Lung (tissue), 12 donors: ENCODE data around the gene ATMIN. TPM values are rescaled to one million over a fixed set of nuclear protein-coding genes. Genes with fewer than 3 reads are reported as not detected.

Experiments used
- ATAC-seq: fragments of 200-7000 bp; cut with Tn5 transposase; one replicate; pipeline ENCODE4 v1.9.1; 2020; ENCODE audit warnings: moderate number of reproducible peaks; ENCODE audit not compliant: insufficient read depth, low FRiP score
- DNase-seq, 3 donors: peaks; one replicate each; pipeline ENCODE4 v3.0.0-alpha.2; 2013 to 2017
- H3K27ac ChIP-seq, 2 donors: one replicate each; pipeline ENCODE4 v1.5.1; 2013; ENCODE audit warnings: mild to moderate bottlenecking in 2 of 2, moderate library complexity in 2 of 2, control low read depth in 1 of 2, inconsistent platforms in 1 of 2, low read depth in 1 of 2, low read length in 1 of 2
- H3K27me3 ChIP-seq, 3 donors: one replicate each; pipeline ENCODE4 v1.5.1; 2013; ENCODE audit warnings: low read length in 2 of 3; ENCODE audit not compliant: control insufficient read depth in 3 of 3, insufficient read depth in 3 of 3
- H3K36me3 ChIP-seq, 4 donors: one replicate each; pipeline ENCODE4 v1.5.1; 2013; ENCODE audit warnings: low read length in 4 of 4, mild to moderate bottlenecking in 1 of 4, moderate library complexity in 1 of 4; ENCODE audit not compliant: control insufficient read depth in 4 of 4, insufficient read depth in 4 of 4
- H3K4me1 ChIP-seq, 5 donors: one replicate each; pipeline ENCODE4 v1.5.1; 2013; ENCODE audit warnings: low read length in 5 of 5, mild to moderate bottlenecking in 2 of 5, moderate library complexity in 1 of 5; ENCODE audit not compliant: control insufficient read depth in 5 of 5, insufficient read depth in 5 of 5
- H3K4me3 ChIP-seq: one replicate; pipeline ENCODE4 v1.5.1; 2013; ENCODE audit warnings: mild to moderate bottlenecking, control low read depth, moderate library complexity
- H3K9ac ChIP-seq, 2 donors: one replicate each; pipeline ENCODE4 v1.5.1; 2013; ENCODE audit warnings: low read length in 2 of 2, control low read depth in 1 of 2; ENCODE audit not compliant: insufficient read depth in 1 of 2
- H3K9me3 ChIP-seq, 4 donors: one replicate each; pipeline ENCODE4 v1.5.1; 2013; ENCODE audit warnings: low read length in 3 of 4, mild to moderate bottlenecking in 1 of 4, moderate library complexity in 1 of 4; ENCODE audit not compliant: control insufficient read depth in 4 of 4, insufficient read depth in 3 of 4
- WGBS, 2 donors: extraction: QIAGEN DNeasy Blood & Tissue Kit; methylation state at CpG; one replicate each; pipeline ENCODE4 v1.1.7; 2013; 5-methylcytosine and 5-hydroxymethylcytosine counted together
- polyA plus RNA-seq, 2 donors: library from polyadenylated mRNA; stranded (reverse); fragments of 200-250 nt; gene quantifications; one replicate each; pipeline ENCODE4 v1.2.1, GENCODE V29; 2013
- total RNA-seq, 2 donors: library from RNA; depleted of rRNA in 1 of 2; stranded (reverse); fragments of >200 nt in 1 of 2; gene quantifications; one replicate each; pipeline ENCODE4 v1.2.1, GENCODE V29; 2014 to 2021
- TF ChIP-seq, protein P1 (sequence below): IDR thresholded peaks from 2 replicates; pipeline ENCODE4 v1.5.1; 2012; ENCODE audit warnings: mild to moderate bottlenecking; ENCODE audit errors: control extremely low read depth, extremely low read depth
- donor health status: control.
- donor health status: control.
- donor health status: Bipolar disorder and iron deficiency.
- donor health status: healthy.
- donor health status: DM: yes; HTN: yes; CAD: no.

The ATMIN gene
- total and polyA plus RNA-seq, 4 donors = 11.6 to 28.8 (median 19.1) TPM

DNA sequence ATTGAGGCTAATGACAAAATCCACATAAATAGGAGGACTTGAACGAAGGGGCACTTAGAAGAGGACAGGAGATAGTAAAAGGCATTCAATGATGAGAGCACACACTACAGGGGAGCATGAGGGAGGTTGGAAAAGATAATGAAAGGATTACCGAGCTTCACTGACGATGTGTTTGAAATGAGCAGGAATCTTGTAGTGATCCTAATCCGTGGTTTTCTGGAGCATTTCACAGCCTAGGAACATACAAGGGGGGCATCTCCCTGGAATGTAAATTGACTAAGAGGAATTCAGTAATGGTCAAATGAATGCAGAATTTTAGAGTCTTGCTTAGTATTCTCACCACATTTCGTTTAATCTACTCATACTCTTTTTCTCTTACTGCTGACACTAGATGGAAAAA lies 5.2 kb downstream of the ATMIN start:
- TF ChIP-seq, protein P1, sequence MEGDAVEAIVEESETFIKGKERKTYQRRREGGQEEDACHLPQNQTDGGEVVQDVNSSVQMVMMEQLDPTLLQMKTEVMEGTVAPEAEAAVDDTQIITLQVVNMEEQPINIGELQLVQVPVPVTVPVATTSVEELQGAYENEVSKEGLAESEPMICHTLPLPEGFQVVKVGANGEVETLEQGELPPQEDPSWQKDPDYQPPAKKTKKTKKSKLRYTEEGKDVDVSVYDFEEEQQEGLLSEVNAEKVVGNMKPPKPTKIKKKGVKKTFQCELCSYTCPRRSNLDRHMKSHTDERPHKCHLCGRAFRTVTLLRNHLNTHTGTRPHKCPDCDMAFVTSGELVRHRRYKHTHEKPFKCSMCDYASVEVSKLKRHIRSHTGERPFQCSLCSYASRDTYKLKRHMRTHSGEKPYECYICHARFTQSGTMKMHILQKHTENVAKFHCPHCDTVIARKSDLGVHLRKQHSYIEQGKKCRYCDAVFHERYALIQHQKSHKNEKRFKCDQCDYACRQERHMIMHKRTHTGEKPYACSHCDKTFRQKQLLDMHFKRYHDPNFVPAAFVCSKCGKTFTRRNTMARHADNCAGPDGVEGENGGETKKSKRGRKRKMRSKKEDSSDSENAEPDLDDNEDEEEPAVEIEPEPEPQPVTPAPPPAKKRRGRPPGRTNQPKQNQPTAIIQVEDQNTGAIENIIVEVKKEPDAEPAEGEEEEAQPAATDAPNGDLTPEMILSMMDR = no peak
- DNase-seq (no peak), ATAC-seq (no peak)
- Histone ChIP-seq H3K27me3 (no peaks in the 10 kb centered on the region), H3K36me3 (peaks cover 21 to 31% (median 26%) of the 10 kb centered on the region in 4 donors), H3K9me3 (no peaks in the 10 kb centered on the region), H3K27ac (no peak overlapping the region), H3K4me3 (no peak overlapping the region), H3K9ac (no peak overlapping the region), H3K4me1 (peaks cover 3 to 8% (median 8%) of the 10 kb centered on the region in 5 donors)
- 87 to 89% methylated on average over 5 of the region's 5 CpGs for WGBS, 2 donors

DNA sequence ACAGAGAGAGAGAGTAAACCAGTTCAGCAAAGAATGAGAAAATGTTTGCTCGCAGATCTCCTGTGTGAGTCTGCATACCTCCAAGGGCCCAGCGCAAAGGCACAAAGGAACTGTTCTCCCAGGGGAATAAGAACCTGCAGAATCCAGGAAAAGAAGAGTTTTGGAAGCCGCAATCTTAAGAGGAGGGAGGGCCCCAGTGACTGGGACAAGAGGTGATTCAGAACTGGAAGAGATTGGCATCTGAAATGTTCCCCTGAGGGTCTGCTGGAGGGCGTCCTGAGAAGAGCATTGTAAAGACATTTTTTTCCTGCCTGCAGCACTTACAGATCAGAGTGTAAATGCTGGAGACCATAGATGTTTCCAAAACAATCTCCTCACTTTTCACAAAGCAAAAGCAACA lies 6.1 kb downstream of the ATMIN start:
- Histone ChIP-seq H3K27ac (no peak overlapping the region), H3K9ac (no peak overlapping the region), H3K27me3 (no peaks in the 10 kb centered on the region), H3K4me1 (peaks cover 3 to 8% (median 6%) of the 10 kb centered on the region in 5 donors), H3K9me3 (no peaks in the 10 kb centered on the region), H3K4me3 (no peak overlapping the region), H3K36me3 (peaks cover 22 to 31% (median 27%) of the 10 kb centered on the region in 4 donors)
- WGBS, 2 donors = 87 to 90% methylated on average over 4 of the region's 4 CpGs
- ATAC-seq (no peak), DNase-seq (peak in 1 of 3 donors; percentile 20)
- TF ChIP-seq, protein P1 = no peak

DNA sequence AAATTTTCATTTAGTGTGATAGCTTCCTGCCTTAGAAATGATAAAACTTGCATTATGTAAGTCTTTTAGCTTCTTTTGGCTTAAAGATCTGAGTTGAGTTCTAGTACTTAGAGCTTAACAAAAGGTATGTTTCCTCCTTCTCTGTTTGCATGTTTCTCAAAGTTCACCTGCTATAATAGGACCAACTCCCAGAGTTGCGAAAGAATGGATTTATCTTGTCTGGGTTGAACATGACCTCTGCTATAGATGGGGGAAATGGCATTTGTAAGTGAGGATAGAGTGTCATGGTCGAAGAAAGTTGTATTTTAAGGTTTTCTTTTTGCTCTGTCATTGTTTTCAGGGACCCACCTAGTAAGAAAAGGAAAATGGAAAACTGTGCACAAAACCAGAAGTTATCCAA lies 7.2 kb downstream of the ATMIN start:
- Histone ChIP-seq H3K27me3 (no peaks in the 10 kb centered on the region), H3K36me3 (peaks cover 22 to 31% (median 27%) of the 10 kb centered on the region in 4 donors), H3K4me3 (no peak overlapping the region), H3K9me3 (no peaks in the 10 kb centered on the region), H3K27ac (no peak overlapping the region), H3K4me1 (peaks cover 0 to 6% (median 0%) of the 10 kb centered on the region in 5 donors), H3K9ac (no peak overlapping the region)
- WGBS, 2 donors = 92 to 97% methylated on average over 2 of the region's 2 CpGs
- TF ChIP-seq, protein P1 = no peak
- DNase-seq (no peak), ATAC-seq (no peak)

DNA sequence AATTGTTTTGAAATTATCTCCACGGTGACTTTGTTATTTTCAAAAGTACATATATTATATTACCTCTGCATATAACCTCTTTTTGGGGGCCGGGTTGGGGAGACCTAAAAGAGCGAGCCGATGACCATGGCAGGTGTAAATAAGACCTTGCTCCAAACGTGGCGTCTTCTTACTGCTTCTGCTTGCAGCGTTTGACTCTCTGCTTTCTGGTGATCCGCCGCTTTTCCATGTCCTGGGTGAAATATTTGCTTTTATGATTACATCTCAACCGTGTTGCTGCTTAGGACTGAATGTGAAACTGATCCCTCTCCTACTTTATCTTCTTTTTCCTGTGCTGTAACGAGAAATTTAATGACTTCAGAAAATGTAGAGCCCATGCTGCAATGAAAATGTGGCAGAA lies 18.1 kb downstream of the ATMIN start:
- no peak for DNase-seq
- TF ChIP-seq, protein P1 = no peak
- ATAC-seq = no peak
- Histone ChIP-seq H3K36me3 (no peaks in the 10 kb centered on the region), H3K27me3 (no peaks in the 10 kb centered on the region), H3K9me3 (peaks cover 0 to 7% (median 0%) of the 10 kb centered on the region in 4 donors), H3K4me1 (no peaks in the 10 kb centered on the region), H3K9ac (no peak overlapping the region), H3K27ac (no peak overlapping the region), H3K4me3 (no peak overlapping the region)
- 79 to 92% methylated on average over 11 of the region's 11 CpGs for WGBS, 2 donors
